ENCODE measurements around the gene RSF1. TPM values are rescaled to one million over a fixed set of nuclear protein-coding genes. Genes with fewer than 3 reads are reported as not detected.

RSF1 gene
- polyA plus RNA-seq, 3 donors from 2014 or later: 16.4 to 50.2 (median 37.0) TPM

DNA sequence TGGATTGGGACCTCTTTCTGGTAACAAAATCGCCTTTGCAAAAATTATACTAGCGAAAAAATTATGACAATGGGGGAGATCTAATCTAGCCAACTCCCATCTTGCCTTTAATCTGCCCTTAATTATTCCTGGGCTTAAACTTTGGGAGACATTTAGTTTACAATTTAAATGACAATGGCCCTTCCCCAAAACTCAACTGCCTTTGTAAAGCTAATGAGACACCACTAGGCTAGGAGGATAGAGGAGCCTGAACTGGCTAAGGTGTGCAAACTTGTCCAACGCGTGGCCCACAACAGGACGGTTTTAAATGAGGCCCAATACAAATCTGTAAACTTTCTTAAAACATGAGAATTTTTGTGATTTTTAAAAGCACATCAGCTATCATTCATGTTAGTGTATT, 67.3 kb downstream of the RSF1 start:
- Mint-ChIP-seq H3K4me3 (no peak overlapping the region), H3K27me3 (ENCODE audit: low read depth in 3 of 3) (peaks cover 0 to 1% (median 0%) of the 10 kb centered on the region in 3 donors), H3K9me3 (peaks cover 0 to 2% (median 0%) of the 10 kb centered on the region in 6 donors), H3K4me1 (peaks cover 34 to 80% of the 10 kb centered on the region in 2 donors), H3K27ac (no peak overlapping the region), H3K36me3 (peaks cover 4 to 12% (median 6%) of the 10 kb centered on the region in 3 donors)
- no peak for DNase-seq

DNA sequence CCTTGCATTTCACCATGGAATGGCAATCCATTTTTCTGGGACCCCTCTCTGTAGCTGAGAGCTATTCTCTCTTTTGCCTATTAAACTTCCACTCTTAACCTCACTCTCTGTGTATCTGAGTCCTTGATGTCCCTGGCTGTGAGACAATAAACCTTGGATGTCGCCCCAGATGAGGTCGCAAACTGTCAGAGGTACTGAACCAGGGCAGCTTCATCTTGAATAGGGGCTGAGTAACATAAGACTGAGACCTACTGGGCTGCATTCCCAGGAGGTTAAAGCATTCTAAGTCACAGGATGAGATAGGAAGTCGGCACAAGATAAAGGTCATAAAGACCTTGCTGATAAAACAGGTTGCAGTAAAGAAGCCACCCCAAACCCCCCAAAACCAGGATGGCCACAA, 68.0 kb downstream of the RSF1 start:
- Mint-ChIP-seq H3K27ac (no peak overlapping the region), H3K4me3 (no peak overlapping the region), H3K9me3 (peaks cover 0 to 2% (median 0%) of the 10 kb centered on the region in 6 donors), H3K4me1 (peaks cover 37 to 82% of the 10 kb centered on the region in 2 donors), H3K36me3 (peaks cover 4 to 15% (median 6%) of the 10 kb centered on the region in 3 donors), H3K27me3 (ENCODE audit: low read depth in 3 of 3) (peaks cover 0 to 1% (median 0%) of the 10 kb centered on the region in 3 donors)
- no peak for DNase-seq

DNA sequence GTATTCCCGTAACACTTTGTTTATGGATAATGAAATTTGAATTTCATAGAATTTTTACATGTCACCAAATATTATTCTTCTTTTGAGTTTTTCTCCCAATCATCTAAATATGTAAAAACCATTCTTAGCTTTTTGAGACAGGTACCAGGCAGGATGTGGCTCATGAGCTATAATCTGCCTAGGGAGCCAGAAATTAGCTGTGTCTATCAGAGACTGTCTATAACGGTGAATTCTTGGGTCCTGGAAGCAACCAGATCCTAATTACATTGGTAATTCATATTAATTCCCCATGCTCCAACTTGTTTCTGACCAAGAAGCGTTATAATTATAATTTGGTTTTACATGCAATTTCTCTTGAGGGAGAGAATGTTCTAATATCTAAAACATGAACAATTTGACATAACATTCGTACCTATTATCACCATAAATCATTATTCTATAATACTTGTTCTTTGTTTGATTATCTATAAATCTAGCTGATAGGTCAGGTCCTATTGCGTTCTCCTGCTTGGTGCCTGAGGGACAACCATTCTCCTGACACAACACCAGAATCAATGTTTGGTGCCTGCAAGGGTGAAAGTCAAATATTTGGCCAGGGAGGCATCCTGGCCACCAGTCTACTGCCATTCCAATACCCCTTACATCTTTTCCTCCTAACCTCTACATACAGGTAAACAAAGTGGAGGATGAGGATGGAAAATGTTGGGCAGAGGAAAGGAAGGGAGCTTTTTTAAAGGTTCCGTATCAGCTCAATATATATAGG, 69.9 kb downstream of the RSF1 start:
- H3K27ac Mint-ChIP-seq: no peak overlapping the region
- H3K36me3 Mint-ChIP-seq: peaks cover 4 to 11% (median 6%) of the 10 kb centered on the region in 3 donors
- no peak for DNase-seq
- peaks cover 0 to 2% (median 0%) of the 10 kb centered on the region in 6 donors for H3K9me3 Mint-ChIP-seq
- peaks cover 0 to 1% (median 0%) of the 10 kb centered on the region in 3 donors for H3K27me3 Mint-ChIP-seq (ENCODE audit: low read depth in 3 of 3)
- H3K4me1 Mint-ChIP-seq: peaks cover 40 to 91% of the 10 kb centered on the region in 2 donors
- H3K4me3 Mint-ChIP-seq: no peak overlapping the region

DNA sequence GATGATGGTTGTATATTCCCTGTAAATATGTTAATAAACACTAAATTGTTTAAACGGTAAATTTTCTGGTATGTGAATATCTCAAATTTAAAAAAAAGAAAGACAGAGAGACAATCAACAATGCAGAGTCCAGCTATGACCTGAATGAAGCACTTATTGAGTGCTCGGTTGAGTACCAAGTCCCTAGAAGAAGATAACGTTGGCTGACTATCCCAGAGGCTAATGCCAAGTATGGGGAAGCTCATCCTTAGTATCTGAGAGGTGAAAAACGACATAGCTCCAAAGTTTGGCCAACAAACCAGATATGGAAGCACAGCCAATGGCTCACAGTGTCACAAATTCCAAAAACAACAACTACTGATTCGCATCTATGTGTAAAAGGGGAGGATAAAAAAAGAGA, 71.3 kb downstream of the RSF1 start:
- H3K4me3 Mint-ChIP-seq: no peak overlapping the region
- H3K27me3 Mint-ChIP-seq (ENCODE audit: low read depth in 3 of 3): peaks cover 0 to 1% (median 0%) of the 10 kb centered on the region in 3 donors
- DNase-seq: no peak
- peaks cover 34 to 88% of the 10 kb centered on the region in 2 donors for H3K4me1 Mint-ChIP-seq
- peaks cover 0 to 5% (median 0%) of the 10 kb centered on the region in 3 donors for H3K36me3 Mint-ChIP-seq
- no peak overlapping the region for H3K27ac Mint-ChIP-seq
- peaks cover 0 to 2% (median 0%) of the 10 kb centered on the region in 6 donors for H3K9me3 Mint-ChIP-seq

DNA sequence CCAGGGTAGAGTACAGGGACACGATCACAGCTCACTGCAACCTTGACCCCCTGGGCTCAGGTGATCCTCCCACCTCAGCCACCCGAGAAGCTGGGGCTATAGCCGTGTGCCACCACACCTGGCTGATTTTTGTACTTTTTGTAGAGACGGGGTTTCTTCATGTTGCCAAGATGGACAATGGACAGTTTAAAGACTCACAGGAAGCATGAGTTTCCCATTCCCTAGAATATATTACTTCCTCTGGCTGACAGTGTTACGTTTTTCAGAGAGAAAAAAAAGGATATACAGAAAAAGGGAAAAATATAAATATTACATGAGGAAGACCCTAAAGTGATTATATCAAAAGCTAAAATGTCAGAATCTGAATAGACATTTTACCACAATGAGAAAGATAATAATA, 72.3 kb downstream of the RSF1 start:
- Mint-ChIP-seq H3K9me3 (peaks cover 0 to 2% (median 0%) of the 10 kb centered on the region in 6 donors), H3K27ac (no peak overlapping the region), H3K4me1 (peaks cover 26 to 78% of the 10 kb centered on the region in 2 donors), H3K27me3 (ENCODE audit: low read depth in 3 of 3) (peaks cover 0 to 1% (median 0%) of the 10 kb centered on the region in 3 donors), H3K36me3 (peaks cover 0 to 5% (median 0%) of the 10 kb centered on the region in 3 donors), H3K4me3 (no peak overlapping the region)
- no peak for DNase-seq

DNA sequence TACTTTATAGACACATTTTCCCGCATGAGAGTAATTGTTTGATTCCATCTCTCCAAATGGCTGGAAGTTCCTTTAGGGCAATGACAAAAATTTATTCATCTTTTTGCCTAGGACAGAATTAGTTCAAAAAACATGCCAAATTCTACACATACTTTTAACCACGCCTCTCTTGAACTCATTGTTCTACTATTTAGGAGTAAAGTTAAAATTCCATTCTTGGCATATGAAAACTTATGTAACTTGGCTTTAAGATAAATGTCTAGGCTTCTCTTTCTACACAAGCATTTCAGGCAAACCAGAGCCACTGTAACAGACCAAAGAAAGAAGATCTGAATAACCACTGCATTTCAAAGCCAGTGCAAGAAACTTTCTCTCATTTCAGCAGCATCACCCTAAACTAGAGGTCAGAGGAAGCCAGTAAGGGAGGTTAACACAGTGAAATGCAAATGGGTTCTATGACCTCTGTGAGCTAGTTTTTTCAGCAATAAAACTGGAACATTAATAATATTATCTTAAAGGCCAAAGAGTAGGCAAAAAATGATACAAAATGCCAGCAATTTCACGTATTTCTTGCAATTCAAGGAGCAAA, 73.0 kb downstream of the RSF1 start:
- H3K36me3 Mint-ChIP-seq: peaks cover 0 to 5% (median 0%) of the 10 kb centered on the region in 3 donors
- no peak overlapping the region for H3K4me3 Mint-ChIP-seq
- peak overlapping the region in 1 of 6 donors; percentile 18 for H3K27ac Mint-ChIP-seq
- H3K27me3 Mint-ChIP-seq (ENCODE audit: low read depth in 3 of 3): peaks cover 0 to 1% (median 0%) of the 10 kb centered on the region in 3 donors
- peaks cover 0 to 2% (median 0%) of the 10 kb centered on the region in 6 donors for H3K9me3 Mint-ChIP-seq
- H3K4me1 Mint-ChIP-seq: peaks cover 23 to 71% of the 10 kb centered on the region in 2 donors
- no peak for DNase-seq

DNA sequence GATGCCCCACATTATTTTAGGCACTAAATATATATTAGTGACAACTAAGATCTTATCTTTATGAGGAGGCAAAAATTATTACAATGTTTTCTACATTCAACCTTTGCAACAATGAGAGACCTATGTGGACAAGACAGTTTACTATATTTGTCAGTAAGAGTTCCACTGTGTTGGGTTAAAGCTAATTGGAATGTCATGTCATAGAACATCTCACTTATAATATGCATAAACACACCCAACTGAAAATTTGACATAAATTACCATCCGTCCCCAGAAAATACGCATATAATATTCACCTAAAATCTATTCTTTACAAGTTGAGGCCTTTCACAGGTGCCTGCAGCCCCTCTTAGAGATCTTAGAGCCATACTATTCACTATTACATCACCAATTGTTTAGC, 84.0 kb downstream of the RSF1 start:
- no peak overlapping the region for H3K27ac Mint-ChIP-seq
- H3K4me3 Mint-ChIP-seq: no peak overlapping the region
- H3K9me3 Mint-ChIP-seq: no peaks in the 10 kb centered on the region
- peaks cover 25 to 40% (median 37%) of the 10 kb centered on the region in 3 donors for H3K36me3 Mint-ChIP-seq
- peaks cover 0 to 7% (median 0%) of the 10 kb centered on the region in 3 donors for H3K27me3 Mint-ChIP-seq (ENCODE audit: low read depth in 3 of 3)
- H3K4me1 Mint-ChIP-seq: peaks cover 0 to 2% of the 10 kb centered on the region in 2 donors
- no peak for DNase-seq

DNA sequence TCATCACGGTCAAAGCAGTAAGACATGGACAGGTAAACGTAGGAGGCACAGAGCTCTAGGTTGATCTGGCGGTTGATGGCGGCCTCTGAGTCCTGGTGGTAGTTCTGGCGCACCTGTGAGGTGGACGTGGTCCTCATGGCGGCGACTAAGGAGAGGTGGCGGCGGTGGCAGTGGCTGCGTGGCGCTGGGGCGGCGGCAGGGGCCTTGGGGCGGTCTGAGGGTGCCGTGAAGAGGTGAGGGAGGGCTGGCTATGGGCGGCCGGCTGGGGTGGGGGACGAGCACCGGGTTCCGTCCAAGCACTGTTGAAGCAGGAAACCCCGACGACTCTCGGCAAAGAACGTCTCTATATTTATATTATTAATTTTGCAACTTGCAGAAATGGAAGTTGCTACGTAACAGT, 85.6 kb downstream of the RSF1 start:
- no peak for DNase-seq
- H3K36me3 Mint-ChIP-seq: peaks cover 30 to 52% (median 49%) of the 10 kb centered on the region in 3 donors
- H3K4me3 Mint-ChIP-seq: no peak overlapping the region
- H3K27me3 Mint-ChIP-seq (ENCODE audit: low read depth in 3 of 3): peaks cover 0 to 7% (median 0%) of the 10 kb centered on the region in 3 donors
- H3K9me3 Mint-ChIP-seq: peaks cover 6 to 11% (median 7%) of the 10 kb centered on the region in 6 donors
- peaks cover 2 to 7% of the 10 kb centered on the region in 2 donors for H3K4me1 Mint-ChIP-seq
- no peak overlapping the region for H3K27ac Mint-ChIP-seq

DNA sequence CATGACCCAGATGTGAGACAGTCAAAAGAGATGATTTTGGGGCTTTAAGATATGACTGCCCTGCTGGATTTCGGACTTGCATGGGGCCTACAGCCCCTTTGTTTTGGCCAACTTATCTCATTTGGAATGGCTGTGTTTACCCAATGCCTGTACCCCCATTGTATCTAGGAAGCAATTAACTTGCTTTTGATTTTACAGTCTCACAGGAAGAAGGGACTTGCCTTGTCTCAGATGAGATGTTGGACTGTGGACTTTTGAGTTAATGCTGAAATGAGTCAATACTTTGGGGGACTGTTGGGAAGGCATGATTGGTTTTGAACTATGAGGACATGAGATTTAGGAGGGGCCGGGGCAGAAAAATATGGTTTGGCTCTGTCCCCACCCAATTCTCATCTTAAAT, 88.4 kb downstream of the RSF1 start:
- H3K9me3 Mint-ChIP-seq: peaks cover 6 to 11% (median 7%) of the 10 kb centered on the region in 6 donors
- no peak for DNase-seq
- H3K36me3 Mint-ChIP-seq: peaks cover 26 to 47% (median 39%) of the 10 kb centered on the region in 3 donors
- H3K27me3 Mint-ChIP-seq (ENCODE audit: low read depth in 3 of 3): peaks cover 0 to 7% (median 0%) of the 10 kb centered on the region in 3 donors
- no peak overlapping the region for H3K4me3 Mint-ChIP-seq
- H3K4me1 Mint-ChIP-seq: peaks cover 2 to 7% of the 10 kb centered on the region in 2 donors
- H3K27ac Mint-ChIP-seq: peak overlapping the region in 1 of 6 donors; percentile 35

DNA sequence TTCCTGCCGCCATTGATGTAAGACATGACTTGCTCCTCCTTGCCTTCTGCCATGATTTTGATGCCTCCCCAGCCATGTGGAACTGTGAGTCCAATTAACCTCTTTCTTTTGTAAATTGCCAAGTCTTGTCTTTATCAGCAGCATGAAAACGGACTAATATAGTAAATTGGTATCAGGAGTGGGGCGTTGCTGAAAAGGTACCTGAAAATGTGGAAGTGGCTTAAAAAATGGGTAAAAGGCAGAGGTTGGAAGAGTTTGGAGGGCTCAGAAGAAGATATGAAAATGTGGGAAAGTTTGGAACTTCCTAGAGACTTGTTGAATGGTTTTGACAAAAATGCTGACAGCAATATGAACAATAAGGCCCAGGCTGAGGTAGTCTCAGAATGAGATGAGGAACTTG, 89.7 kb downstream of the RSF1 start:
- peaks cover 6 to 11% (median 7%) of the 10 kb centered on the region in 6 donors for H3K9me3 Mint-ChIP-seq
- H3K36me3 Mint-ChIP-seq: peaks cover 20 to 35% (median 32%) of the 10 kb centered on the region in 3 donors
- no peak for DNase-seq
- no peak overlapping the region for H3K4me3 Mint-ChIP-seq
- peaks cover 4 to 7% of the 10 kb centered on the region in 2 donors for H3K4me1 Mint-ChIP-seq
- H3K27ac Mint-ChIP-seq: no peak overlapping the region
- H3K27me3 Mint-ChIP-seq (ENCODE audit: low read depth in 3 of 3): peaks cover 0 to 7% (median 0%) of the 10 kb centered on the region in 3 donors

DNA sequence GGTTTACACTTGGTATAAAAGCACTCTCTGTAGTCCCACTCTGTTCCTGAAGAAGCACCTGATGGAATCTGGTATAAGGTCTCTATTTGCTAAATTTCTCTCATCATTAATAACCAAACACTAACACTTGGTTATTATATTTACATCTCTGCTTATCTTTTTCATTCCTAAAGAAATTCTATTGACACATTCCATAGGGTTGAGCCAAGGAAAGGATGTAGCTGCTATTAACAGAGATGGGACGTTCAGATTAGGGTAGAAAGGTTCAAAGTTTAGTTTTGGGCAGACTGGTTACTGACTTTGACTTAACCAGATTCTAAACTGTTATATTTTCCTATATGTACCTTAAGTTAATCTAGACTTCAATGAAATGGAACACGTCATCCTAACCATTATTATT, 91.5 kb downstream of the RSF1 start:
- H3K4me3 Mint-ChIP-seq: no peak overlapping the region
- H3K27ac Mint-ChIP-seq: no peak overlapping the region
- peaks cover 0 to 4% (median 0%) of the 10 kb centered on the region in 3 donors for H3K27me3 Mint-ChIP-seq (ENCODE audit: low read depth in 3 of 3)
- no peak for DNase-seq
- peaks cover 6 to 11% (median 7%) of the 10 kb centered on the region in 6 donors for H3K9me3 Mint-ChIP-seq
- peaks cover 20 to 38% (median 33%) of the 10 kb centered on the region in 3 donors for H3K36me3 Mint-ChIP-seq
- peaks cover 2 to 14% of the 10 kb centered on the region in 2 donors for H3K4me1 Mint-ChIP-seq

DNA sequence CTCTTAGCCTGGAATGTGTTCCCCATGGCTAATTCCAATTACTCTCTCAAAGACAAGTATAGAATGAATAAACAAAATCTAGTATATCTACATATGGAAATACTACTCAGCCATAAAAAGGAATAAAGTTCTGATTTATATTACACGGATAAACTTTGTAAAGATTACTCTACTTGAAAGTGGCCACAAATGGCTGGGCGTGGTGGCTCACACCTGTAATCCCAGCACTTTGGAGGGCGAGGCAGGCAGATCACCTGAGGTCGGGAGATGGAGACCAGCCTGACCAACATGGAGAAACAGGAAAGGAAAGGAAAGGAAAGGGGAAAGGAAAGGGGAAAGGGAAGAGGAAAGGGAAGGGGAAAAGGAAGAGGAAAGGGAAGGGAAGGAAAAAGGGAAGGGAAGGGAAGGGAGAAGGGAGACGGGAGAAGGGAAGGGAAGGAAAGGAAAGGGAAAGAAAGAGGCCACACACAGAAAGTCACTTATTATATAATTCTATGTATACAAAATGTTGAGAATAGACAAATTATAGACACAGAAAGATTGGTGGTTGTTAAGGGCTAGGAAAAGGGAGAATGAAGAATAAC, 92.2 kb downstream of the RSF1 start:
- peak overlapping the region in 1 of 6 donors; percentile 19 for H3K27ac Mint-ChIP-seq
- H3K4me1 Mint-ChIP-seq: peaks cover 3 to 19% of the 10 kb centered on the region in 2 donors
- no peak overlapping the region for H3K4me3 Mint-ChIP-seq

DNA sequence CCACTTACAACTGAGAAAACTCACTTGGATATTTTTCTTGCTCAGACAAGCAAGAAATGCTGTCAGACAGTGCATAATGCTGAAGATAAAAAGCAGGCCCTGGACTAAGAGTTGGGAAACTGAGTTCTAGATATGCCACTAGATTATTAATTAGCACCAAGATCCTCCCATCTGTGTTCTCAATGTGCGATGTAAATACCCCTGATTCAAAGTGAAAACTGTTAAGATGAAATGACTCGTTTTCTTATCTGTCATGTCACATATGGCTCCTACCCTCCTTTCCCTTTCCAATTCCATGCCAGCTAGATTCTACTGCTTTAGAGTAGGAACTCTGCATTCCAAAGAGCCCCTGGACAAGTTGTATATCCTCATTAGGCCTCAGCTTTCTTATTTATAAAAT, 94.0 kb downstream of the RSF1 start:
- peaks cover 6 to 11% (median 7%) of the 10 kb centered on the region in 6 donors for H3K9me3 Mint-ChIP-seq
- no peak overlapping the region for H3K4me3 Mint-ChIP-seq
- no peaks in the 10 kb centered on the region for H3K27me3 Mint-ChIP-seq (ENCODE audit: low read depth in 3 of 3)
- no peak for DNase-seq
- peaks cover 15 to 31% (median 25%) of the 10 kb centered on the region in 3 donors for H3K36me3 Mint-ChIP-seq
- H3K27ac Mint-ChIP-seq: peak overlapping the region in 1 of 6 donors; percentile 38
- H3K4me1 Mint-ChIP-seq: peaks cover 3 to 19% of the 10 kb centered on the region in 2 donors

More for the DNA sequence above, 92.2 kb downstream of the RSF1 start:
- Mint-ChIP-seq H3K27me3 (ENCODE audit: low read depth in 3 of 3) (peaks cover 0 to 4% (median 0%) of the 10 kb centered on the region in 3 donors), H3K36me3 (peaks cover 20 to 41% (median 37%) of the 10 kb centered on the region in 3 donors), H3K9me3 (peaks cover 6 to 11% (median 7%) of the 10 kb centered on the region in 6 donors)
- DNase-seq: no peak

Measured in immature natural killer cell (primary cell).